RCC 7860 (cell line): Measurements from ENCODE around the gene PTF1A.

Experiments
- DNase-seq: peaks from one replicate; pipeline ENCODE4 v3.0.0-alpha.2; 2015; ENCODE audit warnings: low spot score
- FAIRE-seq: peaks from 2 replicates; lab custom pipeline; 2012; peaks lifted over from hg19 to GRCh38; lab: Jason Lieb, UNC

PTF1A gene

GRCh38 chr10:23186697-23187096 lies 5.4 kb upstream of the PTF1A start:
- no peak for FAIRE-seq
- DNase-seq = no peak

GRCh38 chr10:23187155-23187554 lies 5.0 kb upstream of the PTF1A start:
- no peak for FAIRE-seq
- DNase-seq = no peak

GRCh38 chr10:23189024-23189423 lies 3.1 kb upstream of the PTF1A start:
- DNase-seq = no peak
- FAIRE-seq = no peak

DNA sequence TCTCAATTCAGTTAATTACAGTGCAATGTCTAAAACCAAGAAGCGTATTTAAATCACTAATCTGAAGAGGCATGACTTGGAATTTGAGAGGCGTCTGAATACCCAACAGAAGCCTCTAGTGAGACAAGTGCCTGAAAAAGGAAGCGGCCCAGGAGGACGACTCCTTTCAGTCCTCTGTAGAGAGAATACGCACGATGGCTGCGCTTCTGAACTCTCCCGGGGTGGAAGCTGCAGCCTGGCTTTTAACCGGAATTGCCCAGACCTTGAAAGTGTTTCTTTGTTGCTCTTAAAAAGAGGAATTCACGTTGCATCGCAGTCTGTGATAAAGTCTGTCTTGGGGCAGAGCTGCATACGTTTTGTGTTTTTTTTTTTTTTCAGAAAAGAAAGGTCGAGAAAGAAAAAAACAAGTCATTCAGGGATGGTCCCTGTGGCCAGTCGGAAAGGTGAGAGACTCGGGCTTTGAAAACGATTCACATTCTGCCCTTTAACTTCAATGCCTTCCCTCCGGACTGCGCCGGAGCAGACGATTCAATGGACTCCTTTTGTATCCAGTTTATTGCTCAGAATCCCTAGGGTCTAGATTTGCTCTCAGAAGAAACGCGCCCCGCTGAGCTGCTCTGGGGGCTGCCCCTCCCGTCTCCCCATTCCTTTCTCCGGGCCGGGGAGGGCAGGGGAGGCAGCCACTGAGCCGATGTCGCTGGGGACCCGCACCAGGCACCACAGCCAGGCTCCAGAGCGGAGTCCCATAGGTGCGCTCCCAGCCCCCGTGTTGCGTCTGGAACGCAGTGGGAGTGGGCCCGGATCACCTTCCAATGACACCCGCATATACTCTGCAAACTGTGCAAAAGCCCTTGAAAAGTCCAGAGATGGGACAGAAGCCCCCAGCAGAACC lies 994 bp upstream of the PTF1A start:
- no peak for FAIRE-seq
- DNase-seq = no peak

- FAIRE-seq (no peak), DNase-seq (no peak)
Measured at GRCh38 chr10:23192712-23193434, 761 bp downstream of the PTF1A start.

- FAIRE-seq (no peak), DNase-seq (no peak)
Measured at GRCh38 chr10:23193435-23194074, 1.4 kb downstream of the PTF1A start.

- no peak for DNase-seq
- no peak for FAIRE-seq
Measured at GRCh38 chr10:23194471-23194965, 2.4 kb downstream of the PTF1A start.

DNA sequence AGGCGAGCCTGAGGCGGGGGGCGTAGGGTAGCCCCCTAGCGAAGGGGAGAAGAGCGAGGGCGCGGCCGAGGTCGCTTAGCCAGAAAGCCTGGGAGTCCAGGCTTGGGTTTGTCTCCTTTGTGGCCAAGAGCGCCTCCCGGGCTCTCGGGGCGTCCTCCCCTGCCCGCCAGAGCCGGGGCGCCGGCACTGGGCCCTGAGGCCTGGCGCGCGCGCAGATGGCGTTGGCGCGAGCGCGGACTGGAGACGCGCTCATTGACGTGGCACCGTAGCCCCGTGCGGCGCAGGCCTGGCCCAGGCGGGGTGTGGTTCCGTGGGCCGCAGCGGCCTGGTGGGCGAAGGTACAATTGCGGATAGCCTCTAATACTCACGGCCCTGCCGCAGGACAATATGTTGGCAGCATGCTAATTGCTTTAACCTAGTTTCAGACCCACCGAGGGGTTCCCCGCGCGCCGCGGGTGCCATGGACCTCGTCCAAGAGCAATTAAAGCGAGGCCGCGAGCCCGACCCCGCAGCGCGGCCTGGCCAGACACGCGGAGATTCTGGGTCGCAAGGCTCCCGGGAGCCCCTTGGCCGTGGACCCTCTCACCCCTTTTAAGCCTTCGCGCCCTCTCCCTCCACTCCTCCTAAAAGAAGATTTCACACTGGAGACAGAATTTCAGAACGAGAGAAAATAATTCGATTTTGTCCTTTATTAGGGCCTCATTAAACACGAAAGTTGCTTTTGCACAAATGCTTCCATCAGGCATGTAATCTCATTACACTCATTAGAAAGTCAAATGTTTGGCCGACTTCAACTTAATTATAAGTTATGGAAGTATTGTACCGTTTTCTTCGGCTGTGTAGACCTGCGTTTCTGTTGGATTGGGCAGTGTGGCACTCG lies 3.1 kb downstream of the PTF1A start:
- FAIRE-seq (no peak), DNase-seq (no peak)

DNA sequence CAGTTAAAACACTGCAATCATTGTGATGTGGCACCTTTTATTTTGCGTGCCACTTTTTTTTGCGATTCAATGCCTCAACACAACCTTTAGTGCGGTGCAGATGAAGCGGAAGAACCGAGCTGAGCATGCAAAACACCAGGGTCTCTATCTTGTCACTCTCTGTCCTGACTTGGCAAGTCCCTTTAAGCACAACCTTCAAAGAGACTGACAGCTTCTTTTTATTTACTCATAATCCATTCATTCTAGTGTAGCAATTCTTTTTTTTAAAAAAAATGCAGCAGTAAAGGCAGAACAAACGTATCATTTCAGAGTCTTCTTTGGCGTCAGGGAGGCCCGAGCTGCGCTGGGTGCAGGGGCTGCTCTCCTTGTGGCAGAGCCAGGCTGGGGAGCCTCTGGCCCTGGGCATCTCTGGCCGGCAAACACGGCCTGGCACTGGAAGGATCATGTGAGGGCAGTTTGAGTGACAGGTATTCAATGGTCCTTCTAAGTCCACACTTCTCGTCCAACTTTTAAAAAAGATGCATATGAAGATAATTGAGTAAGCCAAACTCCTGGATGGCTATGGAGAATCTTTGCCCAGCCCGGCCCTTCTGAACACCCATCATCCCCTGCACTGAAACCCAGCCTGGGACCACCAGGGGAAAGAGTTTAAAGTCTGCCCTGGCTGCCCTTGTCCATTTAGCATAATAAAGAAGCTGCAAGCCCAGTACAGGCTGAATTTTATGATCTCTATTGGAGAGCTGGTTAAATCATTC lies 3.9 kb downstream of the PTF1A start:
- no peak for FAIRE-seq
- DNase-seq = no peak

- FAIRE-seq = no peak
- DNase-seq = no peak
Measured at GRCh38 chr10:23196915-23197314, 4.8 kb downstream of the PTF1A start.

DNA sequence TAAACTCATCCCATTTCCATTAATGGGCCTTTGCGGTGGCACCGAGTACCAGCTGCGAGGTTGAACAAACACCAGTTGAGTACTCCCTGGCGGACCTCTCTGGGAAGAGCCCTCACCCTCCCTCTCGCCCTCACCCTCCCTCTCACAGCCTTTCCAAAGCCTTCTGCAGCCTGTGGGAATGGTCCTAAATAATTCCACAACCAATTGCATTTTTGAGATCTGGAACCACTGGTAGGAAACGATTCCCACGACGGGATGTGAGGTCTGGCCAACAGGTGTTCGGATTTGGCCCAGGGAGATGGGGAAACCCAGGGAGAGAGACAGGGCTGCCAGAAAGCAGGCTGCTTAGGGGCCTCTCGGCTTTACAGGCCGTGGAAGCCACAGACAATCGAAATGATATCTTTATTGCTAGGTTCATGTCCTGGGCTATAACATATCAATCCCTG lies 5.3 kb downstream of the PTF1A start:
- DNase-seq (no peak), FAIRE-seq (no peak)

GRCh38 chr10:23198610-23198939 lies 6.5 kb downstream of the PTF1A start:
- FAIRE-seq = no peak
- no peak for DNase-seq

DNA sequence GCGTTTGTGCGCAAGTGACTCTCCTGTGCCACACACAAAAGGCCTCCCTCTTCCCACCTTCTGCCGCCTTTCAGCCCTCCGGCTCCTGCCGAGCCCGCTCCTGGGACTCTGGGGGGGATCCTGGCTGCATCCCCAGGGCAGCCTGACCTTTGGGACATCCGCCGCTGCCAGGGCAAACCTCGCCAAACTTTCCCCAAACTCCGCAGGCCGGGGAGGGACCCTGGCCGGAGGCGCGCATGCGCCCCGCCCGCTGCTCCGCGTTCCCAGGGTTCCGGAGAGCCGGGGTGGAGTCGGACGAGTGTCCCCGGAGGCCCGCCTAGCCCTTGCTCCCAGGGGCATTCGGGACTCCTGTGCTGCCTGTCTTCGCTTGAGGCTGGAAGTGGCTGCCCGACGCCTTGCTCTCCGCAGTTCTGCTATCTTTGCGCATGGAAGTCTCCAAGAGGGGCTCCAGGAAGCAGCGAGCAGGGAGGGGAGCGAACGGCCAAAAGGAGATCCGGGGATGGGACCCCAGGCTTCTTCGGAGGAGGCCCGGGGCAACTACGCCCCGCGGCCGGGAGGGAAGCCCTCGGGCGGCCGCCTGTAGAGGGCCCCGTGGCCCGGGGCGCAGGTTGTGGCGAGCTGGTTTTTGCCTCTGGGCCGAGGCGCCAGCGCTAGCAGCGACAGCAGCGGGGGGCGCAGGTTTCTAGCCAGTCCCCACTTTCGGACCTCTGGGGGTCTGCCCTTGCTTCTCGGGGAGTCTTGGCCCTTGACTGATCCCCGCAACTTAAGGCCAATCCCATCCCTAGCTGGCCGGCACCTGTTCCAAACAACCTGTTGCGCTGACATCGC lies 7.0 kb downstream of the PTF1A start:
- DNase-seq (no peak), FAIRE-seq (no peak)

GRCh38 chr10:23199768-23200511 lies 7.8 kb downstream of the PTF1A start:
- no peak for FAIRE-seq
- no peak for DNase-seq

GRCh38 chr10:23200586-23200985 lies 8.5 kb downstream of the PTF1A start:
- FAIRE-seq = no peak
- DNase-seq = no peak

DNA sequence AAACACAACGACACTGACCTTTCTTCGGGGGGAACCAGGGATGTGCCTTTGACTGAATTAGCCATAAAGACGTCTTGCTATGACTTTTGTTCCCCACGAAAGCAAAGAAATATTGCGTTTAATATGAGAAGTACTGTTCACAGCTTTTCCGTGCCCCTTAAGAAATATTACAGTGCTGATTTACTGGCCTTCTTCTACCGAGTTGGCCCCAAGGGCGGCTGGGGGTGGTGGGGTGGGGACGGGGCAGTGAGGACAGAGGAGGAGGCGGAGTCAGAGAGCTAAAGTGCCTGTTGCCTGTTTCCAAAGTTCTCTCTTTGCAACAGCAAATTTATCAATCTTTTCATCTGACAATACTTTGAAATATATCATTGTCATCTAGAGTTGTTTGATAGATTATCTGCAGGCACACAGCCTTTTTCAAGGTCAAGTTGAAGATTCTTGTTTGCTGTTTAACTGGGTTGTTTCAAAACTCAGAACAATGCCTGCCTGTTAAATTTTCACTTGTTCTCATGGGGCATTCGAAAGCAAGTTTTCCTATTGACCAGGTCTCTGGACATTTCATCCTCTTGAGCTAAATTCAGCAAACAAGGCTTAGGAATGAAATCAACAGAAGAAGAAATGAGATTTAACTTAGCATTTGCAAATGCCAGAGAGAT lies 9.0 kb downstream of the PTF1A start:
- no peak for FAIRE-seq
- DNase-seq = no peak

GRCh38 chr10:23201837-23202236 lies 9.7 kb downstream of the PTF1A start:
- FAIRE-seq (no peak), DNase-seq (no peak)

- DNase-seq (no peak), FAIRE-seq (no peak)
Measured at GRCh38 chr10:23202779-23203178, 10.7 kb downstream of the PTF1A start.
